Measurements from ENCODE around the gene IFIT3.
"Not testable (repeated sequence)": the region's sequence is repeated elsewhere in the genome, so short reads cannot be mapped to it uniquely, and the experiment has no call there.

The IFIT3 gene

GRCh38 chr10:89348481-89348880, 20.7 kb downstream of the IFIT3 start:
- no peak for DNase-seq (ENCODE audit: low read depth)
- H3K4me3 ChIP-seq (ENCODE audit: low read depth, low read length) = no peak overlapping the region
- TF ChIP-seq, protein P1, sequence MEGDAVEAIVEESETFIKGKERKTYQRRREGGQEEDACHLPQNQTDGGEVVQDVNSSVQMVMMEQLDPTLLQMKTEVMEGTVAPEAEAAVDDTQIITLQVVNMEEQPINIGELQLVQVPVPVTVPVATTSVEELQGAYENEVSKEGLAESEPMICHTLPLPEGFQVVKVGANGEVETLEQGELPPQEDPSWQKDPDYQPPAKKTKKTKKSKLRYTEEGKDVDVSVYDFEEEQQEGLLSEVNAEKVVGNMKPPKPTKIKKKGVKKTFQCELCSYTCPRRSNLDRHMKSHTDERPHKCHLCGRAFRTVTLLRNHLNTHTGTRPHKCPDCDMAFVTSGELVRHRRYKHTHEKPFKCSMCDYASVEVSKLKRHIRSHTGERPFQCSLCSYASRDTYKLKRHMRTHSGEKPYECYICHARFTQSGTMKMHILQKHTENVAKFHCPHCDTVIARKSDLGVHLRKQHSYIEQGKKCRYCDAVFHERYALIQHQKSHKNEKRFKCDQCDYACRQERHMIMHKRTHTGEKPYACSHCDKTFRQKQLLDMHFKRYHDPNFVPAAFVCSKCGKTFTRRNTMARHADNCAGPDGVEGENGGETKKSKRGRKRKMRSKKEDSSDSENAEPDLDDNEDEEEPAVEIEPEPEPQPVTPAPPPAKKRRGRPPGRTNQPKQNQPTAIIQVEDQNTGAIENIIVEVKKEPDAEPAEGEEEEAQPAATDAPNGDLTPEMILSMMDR (IDR thresholded peaks at IDR 0.05; ENCODE audit: low read depth, low read length) = no peak
- TF ChIP-seq, protein P2, sequence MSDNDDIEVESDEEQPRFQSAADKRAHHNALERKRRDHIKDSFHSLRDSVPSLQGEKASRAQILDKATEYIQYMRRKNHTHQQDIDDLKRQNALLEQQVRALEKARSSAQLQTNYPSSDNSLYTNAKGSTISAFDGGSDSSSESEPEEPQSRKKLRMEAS (IDR thresholded peaks at IDR 0.05; ENCODE audit: low read depth, low read length) = no peak
- TF ChIP-seq MYC (IDR thresholded peaks at IDR 0.05; ENCODE audit: low read depth, low read length) (no peak), POLR2A (IDR thresholded peaks at IDR 0.05; ENCODE audit: extremely low read depth, insufficient read length) (no peak)

GRCh38 chr10:89348975-89349374, 21.2 kb downstream of the IFIT3 start:
- no peak overlapping the region for H3K4me3 ChIP-seq (ENCODE audit: low read depth, low read length)
- DNase-seq (ENCODE audit: low read depth) = no peak
- no peak for TF ChIP-seq POLR2A (IDR thresholded peaks at IDR 0.05; ENCODE audit: extremely low read depth, insufficient read length)
- TF ChIP-seq, protein P2 (IDR thresholded peaks at IDR 0.05; ENCODE audit: low read depth, low read length) = no peak
- TF ChIP-seq, protein P1 (IDR thresholded peaks at IDR 0.05; ENCODE audit: low read depth, low read length) = no peak
- no peak for TF ChIP-seq MYC (IDR thresholded peaks at IDR 0.05; ENCODE audit: low read depth, low read length)

DNA sequence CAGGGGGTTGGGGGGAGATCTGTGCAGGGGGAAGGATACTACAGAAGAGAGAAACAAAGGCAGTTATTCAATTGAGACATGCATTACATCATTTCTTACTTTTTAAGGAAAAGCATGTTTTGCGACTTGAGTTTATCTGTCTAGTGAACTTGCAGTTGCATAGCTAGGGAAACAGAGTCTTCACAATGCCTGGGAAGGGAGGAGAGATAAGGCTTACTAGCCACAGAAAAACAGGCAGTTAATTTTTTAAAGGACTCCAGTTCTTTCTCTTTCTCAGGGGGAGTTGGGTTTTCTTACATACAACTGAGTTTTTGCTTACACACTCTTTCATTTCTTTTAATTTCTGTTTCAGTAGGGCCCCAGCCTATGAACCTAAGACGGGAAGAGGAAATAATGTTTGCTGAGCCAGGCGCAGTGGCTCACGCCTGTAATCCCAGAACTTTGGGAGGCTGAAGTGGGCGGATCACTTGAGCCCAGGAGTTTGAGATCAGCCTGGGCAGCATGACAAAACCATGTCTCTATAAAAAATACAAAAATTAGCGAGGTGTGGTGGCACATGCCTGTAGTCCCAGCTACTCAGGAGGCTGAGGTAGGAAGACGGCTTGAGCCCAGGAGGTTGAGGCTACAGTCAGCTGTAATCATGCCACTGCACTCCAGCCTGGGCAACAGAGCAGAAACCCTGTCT, 23.0 kb downstream of the IFIT3 start:
- not testable (repeated sequence) for DNase-seq (ENCODE audit: low read depth); H3K4me3 ChIP-seq (ENCODE audit: low read depth, low read length)

DNA sequence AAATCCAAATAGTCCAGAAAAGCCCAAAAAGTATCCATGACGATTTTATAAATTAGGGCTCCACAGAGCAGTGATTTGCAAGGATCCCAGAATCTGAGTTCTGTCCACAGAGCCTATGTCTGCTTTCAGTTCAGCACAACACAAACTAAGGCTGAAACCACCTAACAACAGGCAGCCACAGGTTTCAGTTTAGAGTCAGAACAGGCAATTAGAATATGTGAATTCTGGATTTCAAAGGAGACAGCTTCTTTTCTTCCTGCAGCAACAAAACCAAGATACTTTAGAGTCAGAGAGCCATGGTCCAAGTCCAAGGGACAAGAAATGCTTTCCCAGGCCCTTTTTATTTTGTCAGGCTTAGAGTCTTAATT, 23.6 kb downstream of the IFIT3 start:
- H3K4me3 ChIP-seq (ENCODE audit: low read depth, low read length) = no peak overlapping the region
- DNase-seq (ENCODE audit: low read depth) = no peak
- TF ChIP-seq POLR2A (IDR thresholded peaks at IDR 0.05; ENCODE audit: extremely low read depth, insufficient read length) (no peak), MYC (IDR thresholded peaks at IDR 0.05; ENCODE audit: low read depth, low read length) (no peak)
- TF ChIP-seq, protein P1 (IDR thresholded peaks at IDR 0.05; ENCODE audit: low read depth, low read length) = no peak
- TF ChIP-seq, protein P2 (IDR thresholded peaks at IDR 0.05; ENCODE audit: low read depth, low read length) = no peak

DNA sequence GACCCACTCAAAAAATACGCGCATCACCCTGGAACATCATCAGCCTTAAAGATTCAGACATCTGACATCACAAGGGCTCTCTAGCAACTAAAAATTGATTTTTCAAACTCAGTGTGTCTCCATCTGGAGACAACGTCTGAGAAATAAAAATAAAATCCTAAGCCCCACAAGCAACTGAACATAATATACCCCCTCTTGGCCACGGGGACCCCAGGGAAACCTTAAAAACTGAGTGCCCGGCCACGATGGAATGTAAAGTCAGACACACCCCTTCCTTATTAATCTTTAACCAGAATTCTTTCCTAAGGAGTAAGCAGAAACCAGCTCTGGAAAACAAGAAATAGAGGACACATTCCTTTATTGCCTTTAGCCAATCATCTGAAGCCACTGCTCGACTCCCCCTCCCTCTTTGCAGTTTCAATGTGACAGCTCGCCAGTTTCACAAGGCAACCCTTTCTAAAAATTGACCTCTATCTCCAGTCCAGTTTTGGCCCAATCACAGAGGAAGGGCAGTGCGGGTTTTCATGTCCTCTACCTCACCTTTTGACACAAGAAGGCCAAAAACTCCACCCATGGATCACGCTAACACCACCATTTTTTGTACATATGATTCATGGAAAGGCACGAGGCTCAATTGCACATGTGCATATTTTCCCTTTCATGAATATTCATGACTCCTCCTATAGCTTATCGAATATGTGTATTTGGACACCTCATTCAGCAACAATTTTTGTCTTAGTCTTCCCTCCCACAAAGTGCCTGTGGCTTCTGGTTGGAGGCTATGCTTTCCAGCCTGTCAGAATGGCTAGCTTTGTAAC, 24.2 kb downstream of the IFIT3 start:
- no peak overlapping the region for H3K4me3 ChIP-seq (ENCODE audit: low read depth, low read length)
- no peak for TF ChIP-seq POLR2A (IDR thresholded peaks at IDR 0.05; ENCODE audit: extremely low read depth, insufficient read length)
- no peak for DNase-seq (ENCODE audit: low read depth)

DNA sequence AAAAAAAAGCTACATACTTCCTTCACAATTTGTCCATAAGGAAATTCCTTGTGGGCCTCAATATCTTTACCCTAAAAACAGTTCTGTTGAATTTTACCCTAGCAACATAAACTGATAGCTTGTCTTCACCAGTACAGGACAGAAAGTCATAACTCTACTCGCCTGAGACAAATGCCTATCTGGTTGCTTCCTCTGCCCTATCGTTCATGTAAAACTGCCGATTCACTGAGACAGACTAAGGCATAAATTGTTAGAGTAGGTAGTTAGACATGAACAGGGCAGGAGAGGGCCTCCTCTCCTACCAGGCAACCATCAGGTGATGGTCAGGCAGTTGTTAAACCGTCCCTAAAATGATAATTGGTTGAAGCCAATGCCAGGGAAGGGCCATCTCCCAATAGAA, 25.0 kb downstream of the IFIT3 start:
- TF ChIP-seq POLR2A (IDR thresholded peaks at IDR 0.05; ENCODE audit: extremely low read depth, insufficient read length) (no peak), MYC (IDR thresholded peaks at IDR 0.05; ENCODE audit: low read depth, low read length) (no peak)
- TF ChIP-seq, protein P1 (IDR thresholded peaks at IDR 0.05; ENCODE audit: low read depth, low read length) = no peak
- TF ChIP-seq, protein P2 (IDR thresholded peaks at IDR 0.05; ENCODE audit: low read depth, low read length) = no peak
- DNase-seq (ENCODE audit: low read depth) = no peak
- H3K4me3 ChIP-seq (ENCODE audit: low read depth, low read length) = no peak overlapping the region
